Epidermal melanocyte (primary cell): ENCODE measurements around the gene FAM117B.
"Not testable (repeated sequence)": the region's sequence is repeated elsewhere in the genome, so short reads cannot be mapped to it uniquely, and the experiment has no call there.

Experiments used
- DNase-seq: peaks from one replicate; pipeline ENCODE4 v3.0.0; 2011; ENCODE audit warnings: low spot score; ENCODE audit not compliant: insufficient read length

The FAM117B gene

GRCh38 chr2:202638721-202639120 is 4.0 kb downstream of the FAM117B start:
- DNase-seq: no peak

- DNase-seq: no peak
Observed at GRCh38 chr2:202639231-202639630, 4.5 kb downstream of the FAM117B start.

- DNase-seq: no peak
Observed at GRCh38 chr2:202642567-202642966, 7.8 kb downstream of the FAM117B start.

DNA sequence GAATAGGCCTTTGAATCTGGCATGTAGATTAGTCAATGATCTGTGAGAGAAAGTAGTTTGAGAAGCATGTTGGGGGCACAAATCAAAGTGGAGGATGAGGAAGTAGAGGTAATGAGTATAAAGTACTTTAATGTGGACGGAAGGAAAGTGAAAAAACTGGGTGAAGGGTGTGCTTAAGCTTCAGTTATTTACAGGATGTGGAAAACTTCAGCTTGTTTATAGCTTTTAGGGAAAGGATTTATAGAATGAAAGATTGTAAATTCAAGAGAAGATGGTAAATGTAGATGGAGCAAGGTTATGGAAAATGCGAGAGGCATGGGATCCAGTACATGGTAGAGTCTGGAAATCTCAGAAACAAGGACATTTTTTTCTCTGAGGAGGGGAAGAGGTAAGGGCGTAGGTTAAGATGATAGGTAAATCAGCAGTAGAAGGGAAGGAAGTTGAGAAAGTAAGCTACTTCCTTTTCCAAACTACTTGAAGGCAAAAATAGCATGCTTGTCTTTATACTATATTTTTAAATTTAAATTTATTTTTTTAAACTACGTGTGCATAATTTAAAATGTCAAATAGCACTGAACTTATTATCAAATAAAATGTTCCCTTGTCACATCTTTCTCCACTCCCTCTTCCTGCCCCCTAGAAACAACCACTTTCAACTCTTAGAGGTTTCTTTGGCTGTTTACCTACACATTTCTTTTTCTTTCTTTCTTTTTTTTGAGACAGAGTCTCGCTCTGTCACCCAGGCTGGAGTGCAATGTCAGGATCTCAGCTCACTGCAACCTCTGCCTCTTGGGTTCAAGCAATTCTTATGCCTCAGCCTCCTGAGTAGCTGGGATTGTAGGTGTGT is 8.5 kb downstream of the FAM117B start:
- no peak for DNase-seq

DNA sequence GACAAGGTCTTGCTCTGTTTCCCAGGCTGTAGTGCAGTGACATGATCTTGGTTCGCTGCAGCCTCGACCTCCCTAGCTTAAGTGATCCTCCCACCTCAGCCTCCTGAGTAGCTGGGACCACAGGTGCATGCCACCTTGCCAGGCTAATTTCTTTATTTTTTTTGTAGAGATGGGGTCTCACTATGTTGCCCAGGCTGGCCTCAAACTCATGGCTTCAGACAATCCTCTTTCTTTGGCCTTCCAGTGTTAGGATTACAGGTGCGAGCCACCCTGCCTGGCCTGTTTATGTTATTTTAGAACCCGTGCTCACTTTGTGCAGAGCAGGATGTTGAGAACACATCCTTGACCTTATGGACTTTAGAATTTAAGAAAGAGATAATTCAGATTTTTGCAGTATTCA is 17.4 kb downstream of the FAM117B start:
- DNase-seq: no peak

GRCh38 chr2:202653890-202654289 is 19.1 kb downstream of the FAM117B start:
- no peak for DNase-seq

DNA sequence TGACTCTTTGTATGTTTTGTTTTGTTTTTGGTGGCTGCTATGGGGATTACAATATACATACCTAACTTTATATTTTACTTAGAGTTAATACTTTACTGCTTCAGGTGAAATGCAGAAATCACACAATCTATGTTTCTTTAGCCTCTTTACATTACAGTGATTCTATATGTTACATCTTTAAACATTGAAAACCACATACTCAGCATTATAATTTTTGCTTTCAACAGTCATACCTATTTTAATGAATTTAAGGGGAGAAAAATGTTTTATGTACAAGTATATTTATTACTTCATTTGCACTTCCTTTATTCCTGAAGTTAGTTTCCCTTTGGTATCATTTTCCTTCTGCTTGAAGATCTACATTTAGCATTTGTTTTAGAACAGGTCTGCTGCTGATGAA is 23.1 kb downstream of the FAM117B start:
- no peak for DNase-seq

DNA sequence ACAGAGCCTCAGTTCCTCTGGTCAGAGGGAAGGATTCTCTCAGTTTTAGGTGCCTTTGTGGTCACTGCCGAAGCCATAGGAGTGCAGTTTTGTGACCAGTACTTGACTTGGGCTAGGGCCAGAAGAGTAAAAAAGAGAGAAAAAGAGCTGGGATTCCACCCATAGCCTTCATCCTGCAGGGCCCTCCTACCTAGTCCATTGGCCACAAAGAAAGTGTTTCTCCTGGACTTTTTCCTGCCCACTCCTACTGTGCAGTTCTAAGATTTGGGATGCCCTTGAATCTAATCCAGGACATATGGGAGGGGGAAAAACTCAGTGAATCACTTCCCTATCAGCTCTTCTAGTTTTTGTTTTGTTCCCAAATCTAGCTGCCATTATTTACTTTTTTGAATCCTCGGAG is 26.0 kb downstream of the FAM117B start:
- no peak for DNase-seq

- DNase-seq: no peak
Observed at GRCh38 chr2:202669841-202670240, 35.1 kb downstream of the FAM117B start.

GRCh38 chr2:202671317-202672035 is 36.7 kb downstream of the FAM117B start:
- DNase-seq: no peak

DNA sequence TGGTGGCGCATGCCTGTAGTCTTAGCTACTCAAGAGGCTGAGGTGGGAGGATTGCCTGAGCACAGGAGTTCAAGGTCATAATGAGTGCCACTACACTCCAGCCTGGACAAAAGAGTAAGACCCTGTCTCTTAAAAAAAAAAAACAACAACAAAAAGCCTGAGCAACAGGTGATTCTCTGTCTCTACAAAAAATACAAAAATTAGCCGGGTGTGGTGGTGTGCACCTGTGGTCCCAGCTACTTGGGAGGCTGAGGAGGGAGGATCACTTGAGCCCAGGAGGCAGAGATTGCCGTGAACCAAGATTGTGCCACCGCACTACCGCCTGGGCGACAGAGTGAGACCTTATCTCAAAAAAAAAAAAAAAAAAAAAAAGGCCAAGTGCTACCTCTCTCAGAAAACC is 40.3 kb downstream of the FAM117B start:
- DNase-seq: not testable (repeated sequence)

- DNase-seq: no peak
Observed at GRCh38 chr2:202679980-202680379, 45.2 kb downstream of the FAM117B start.

GRCh38 chr2:202680512-202680911 is 45.7 kb downstream of the FAM117B start:
- DNase-seq: no peak

GRCh38 chr2:202681688-202682205 is 47.0 kb downstream of the FAM117B start:
- DNase-seq: no peak

GRCh38 chr2:202682274-202682673 is 47.5 kb downstream of the FAM117B start:
- DNase-seq: no peak

DNA sequence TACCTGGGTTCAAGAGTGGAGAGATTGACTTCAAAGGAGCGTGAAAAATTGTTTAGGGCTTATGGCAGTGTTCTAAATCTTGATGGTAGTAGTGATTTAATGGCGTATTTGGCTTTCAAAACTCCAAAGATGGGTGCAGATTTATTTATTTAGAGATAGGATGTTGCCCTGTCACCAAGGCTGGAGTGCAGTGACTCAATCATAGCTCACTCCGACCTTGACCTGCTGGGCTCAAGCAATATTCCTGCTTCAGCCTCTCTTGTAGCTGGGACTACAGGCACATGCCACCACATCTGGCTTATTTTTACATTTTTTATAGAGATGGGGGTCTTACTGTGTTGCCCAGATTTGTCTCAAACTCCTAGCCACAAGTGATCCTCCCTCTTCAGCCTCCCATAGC is 52.5 kb downstream of the FAM117B start:
- no peak for DNase-seq

GRCh38 chr2:202689459-202689858 is 54.7 kb downstream of the FAM117B start:
- no peak for DNase-seq

DNA sequence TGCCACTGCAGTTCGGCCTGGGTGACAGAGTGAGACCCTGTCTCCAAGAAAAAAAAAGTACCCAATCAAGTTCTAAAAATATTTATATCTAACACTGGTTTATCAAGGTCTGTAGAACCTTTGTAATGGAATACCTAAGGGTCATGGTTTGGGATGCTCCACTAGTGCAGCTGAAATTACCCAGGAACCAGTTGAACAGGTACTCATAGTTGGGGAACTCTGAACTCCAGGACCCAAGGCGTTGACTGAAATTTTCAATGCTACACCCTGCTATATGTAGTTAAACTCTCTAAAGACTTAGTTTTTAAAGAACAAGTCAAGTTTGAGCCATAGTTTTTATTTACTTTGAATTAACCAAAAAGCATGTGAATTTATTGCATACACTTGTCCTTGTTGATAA is 55.1 kb downstream of the FAM117B start:
- no peak for DNase-seq

- DNase-seq: no peak
Observed at GRCh38 chr2:202690321-202690900, 55.6 kb downstream of the FAM117B start.

- no peak for DNase-seq
Observed at GRCh38 chr2:202693503-202693902, 58.7 kb downstream of the FAM117B start.

GRCh38 chr2:202695166-202695565 is 60.4 kb downstream of the FAM117B start:
- DNase-seq: no peak
